PC-9 (cell line): ENCODE results near the gene AK5.

ENCODE experiments used
- CTCF ChIP-seq: fragments of 200-600 bp; sonication (generic); conservative IDR thresholded peaks from 2 replicates; pipeline ENCODE4 v1.6.1; 2017; ENCODE audit warnings: mixed run types, antibody characterized with exemption, mild to moderate bottlenecking, moderate library complexity
- EZH2 ChIP-seq: fragments of 200-600 bp; sonication (generic); IDR thresholded peaks from 2 replicates; pipeline ENCODE4 v1.8.0; 2017; ENCODE audit warnings: antibody characterized with exemption, low read depth

GRCh38 chr1:77556045-77556444, 274.2 kb downstream of the AK5 start:
- TF ChIP-seq CTCF (no peak), EZH2 (no peak)
